Adrenal gland (tissue), 5 donors: ENCODE measurements around the gene RAB38.

Experiments
- POLR2A ChIP-seq, 2 donors: fragments of 450-650 bp; IDR thresholded peaks; one replicate each; pipeline ENCODE4 v1.6.1; 2017; ENCODE audit warnings: antibody characterized with exemption in 2 of 2, mild to moderate bottlenecking in 2 of 2, moderate library complexity in 1 of 2
- TF ChIP-seq, protein P1 (sequence below), 6 experiments: fragments of 450-650 bp in 4 of 6; fragments of 200-600 bp in 2 of 6; sonication (generic) in 1 of 6; IDR thresholded peaks; 1 replicate in 5 of 6; 2 replicates in 1 of 6; pipeline versions ENCODE4 v1.5.1 to v1.8.0; 2016 to 2021; ENCODE audit warnings: antibody characterized with exemption in 6 of 6, mild to moderate bottlenecking in 2 of 6, moderate library complexity in 1 of 6
- donor health status: DM: no; HTN: no; CAD: no.

DNA sequence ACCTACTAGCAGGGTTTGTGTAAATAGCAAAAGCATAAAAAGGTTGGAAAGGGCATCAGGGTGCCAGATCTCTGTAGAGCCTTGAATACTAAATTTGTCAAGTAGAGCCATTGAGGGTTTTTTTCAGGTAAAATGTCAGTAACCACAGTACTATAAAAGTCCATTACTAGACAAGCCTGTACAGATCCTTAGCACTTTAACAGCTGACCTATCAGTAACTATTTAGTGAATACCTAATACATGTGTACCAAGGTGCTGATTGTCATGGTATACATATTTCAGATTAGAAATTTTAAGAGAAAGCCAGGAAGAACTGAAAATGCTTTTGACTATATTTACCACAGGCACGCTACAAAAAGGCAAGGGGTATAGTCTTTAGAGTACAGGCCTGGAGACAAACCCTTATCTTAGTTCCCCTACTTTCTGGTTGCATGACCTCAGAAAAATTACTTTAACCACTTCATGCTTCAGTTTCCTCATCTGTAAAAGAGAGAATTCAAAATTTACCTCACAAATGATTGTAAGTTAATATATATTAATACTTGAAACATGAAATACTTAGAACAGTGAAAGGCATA is 57.9 kb downstream of the RAB38 start:
- TF ChIP-seq POLR2A (IDR thresholded peaks at IDR 0.05), result no peak
- TF ChIP-seq, protein P1, sequence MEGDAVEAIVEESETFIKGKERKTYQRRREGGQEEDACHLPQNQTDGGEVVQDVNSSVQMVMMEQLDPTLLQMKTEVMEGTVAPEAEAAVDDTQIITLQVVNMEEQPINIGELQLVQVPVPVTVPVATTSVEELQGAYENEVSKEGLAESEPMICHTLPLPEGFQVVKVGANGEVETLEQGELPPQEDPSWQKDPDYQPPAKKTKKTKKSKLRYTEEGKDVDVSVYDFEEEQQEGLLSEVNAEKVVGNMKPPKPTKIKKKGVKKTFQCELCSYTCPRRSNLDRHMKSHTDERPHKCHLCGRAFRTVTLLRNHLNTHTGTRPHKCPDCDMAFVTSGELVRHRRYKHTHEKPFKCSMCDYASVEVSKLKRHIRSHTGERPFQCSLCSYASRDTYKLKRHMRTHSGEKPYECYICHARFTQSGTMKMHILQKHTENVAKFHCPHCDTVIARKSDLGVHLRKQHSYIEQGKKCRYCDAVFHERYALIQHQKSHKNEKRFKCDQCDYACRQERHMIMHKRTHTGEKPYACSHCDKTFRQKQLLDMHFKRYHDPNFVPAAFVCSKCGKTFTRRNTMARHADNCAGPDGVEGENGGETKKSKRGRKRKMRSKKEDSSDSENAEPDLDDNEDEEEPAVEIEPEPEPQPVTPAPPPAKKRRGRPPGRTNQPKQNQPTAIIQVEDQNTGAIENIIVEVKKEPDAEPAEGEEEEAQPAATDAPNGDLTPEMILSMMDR (IDR thresholded peaks at IDR 0.05), result no peak
